GM19328 (cell line): ENCODE measurements around the gene TMEM108.

Experiments
- ATAC-seq: cut with Tn5 transposase; IDR thresholded peaks from one replicate; pipeline ENCODE4 v1.9.1; 2021; ENCODE audit warnings: mild to moderate bottlenecking, moderate library complexity; ENCODE audit not compliant: unreplicated experiment

The TMEM108 gene

GRCh38 chr3:133053532-133053931 is 15.3 kb downstream of the TMEM108 start:
- ATAC-seq = no peak

- ATAC-seq = no peak
These were observed 16.4 kb downstream of the TMEM108 start for GRCh38 chr3:133054586-133054985.

GRCh38 chr3:133055339-133055738 is 17.1 kb downstream of the TMEM108 start:
- no peak for ATAC-seq

- ATAC-seq = no peak
These were observed 20.1 kb downstream of the TMEM108 start for GRCh38 chr3:133058243-133058642.

GRCh38 chr3:133058831-133059230 is 20.6 kb downstream of the TMEM108 start:
- ATAC-seq = no peak

- ATAC-seq = no peak
These were observed 27.2 kb downstream of the TMEM108 start for GRCh38 chr3:133065193-133065961.

GRCh38 chr3:133066026-133066425 is 27.8 kb downstream of the TMEM108 start:
- no peak for ATAC-seq

GRCh38 chr3:133069556-133070286 is 31.5 kb downstream of the TMEM108 start:
- no peak for ATAC-seq

- no peak for ATAC-seq
These were observed 36.8 kb downstream of the TMEM108 start for GRCh38 chr3:133074977-133075376.

GRCh38 chr3:133077688-133078087 is 39.5 kb downstream of the TMEM108 start:
- ATAC-seq = no peak

- ATAC-seq = no peak
These were observed 41.4 kb downstream of the TMEM108 start for GRCh38 chr3:133079621-133080020.

GRCh38 chr3:133081016-133081415 is 42.8 kb downstream of the TMEM108 start:
- ATAC-seq = no peak

- no peak for ATAC-seq
These were observed 45.2 kb downstream of the TMEM108 start for GRCh38 chr3:133083395-133083794.

GRCh38 chr3:133089906-133090485 is 51.8 kb downstream of the TMEM108 start:
- no peak for ATAC-seq

GRCh38 chr3:133092681-133093080 is 54.5 kb downstream of the TMEM108 start:
- ATAC-seq = no peak

GRCh38 chr3:133093366-133093765 is 55.2 kb downstream of the TMEM108 start:
- no peak for ATAC-seq

- ATAC-seq = no peak
These were observed 58.9 kb downstream of the TMEM108 start for GRCh38 chr3:133096900-133097613.

- ATAC-seq = no peak
These were observed 65.5 kb downstream of the TMEM108 start for GRCh38 chr3:133103706-133104105.

GRCh38 chr3:133106169-133106568 is 68.0 kb downstream of the TMEM108 start:
- no peak for ATAC-seq

GRCh38 chr3:133112666-133113065 is 74.5 kb downstream of the TMEM108 start:
- no peak for ATAC-seq

GRCh38 chr3:133113526-133113925 is 75.3 kb downstream of the TMEM108 start:
- ATAC-seq = no peak
